DOHH2 (cell line): ENCODE data around the gene NPAS3.
"Not testable (repeated sequence)": the region's sequence is repeated elsewhere in the genome, so short reads cannot be mapped to it uniquely, and the experiment has no call there.

ENCODE experiments used
- H3F3A ChIP-seq: fragments of 200-600 bp; sonication (generic), shearing (Covaris generic); 2 replicates; pipeline ENCODE4 v1.6.0; 2016; ENCODE audit warnings: antibody characterized with exemption, mild to moderate bottlenecking; ENCODE audit not compliant: control insufficient read depth, insufficient read depth
- H3K27ac ChIP-seq: fragments of 200-600 bp; sonication (generic); 2 replicates; pipeline ENCODE4 v1.5.1; 2014; ENCODE audit warnings: low read depth, mild to moderate bottlenecking, low read length, moderate library complexity
- H3K27me3 ChIP-seq: fragments of 200-600 bp; sonication (generic); 2 replicates; pipeline ENCODE4 v1.6.1; 2014; ENCODE audit warnings: mild to moderate bottlenecking, low read length, mixed read lengths; ENCODE audit not compliant: control insufficient read depth
- H3K36me3 ChIP-seq: fragments of 200-600 bp; sonication (generic); 2 replicates; pipeline ENCODE4 v1.6.1; 2014; ENCODE audit warnings: mild to moderate bottlenecking, low read length, moderate library complexity, mixed read lengths; ENCODE audit not compliant: control insufficient read depth
- H3K4me1 ChIP-seq: fragments of 200-600 bp; sonication (generic); 2 replicates; pipeline ENCODE4 v1.6.1; 2014; ENCODE audit warnings: mild to moderate bottlenecking, low read length, mixed read lengths; ENCODE audit not compliant: control insufficient read depth
- H3K4me2 ChIP-seq: fragments of 200-600 bp; sonication (generic); 2 replicates; pipeline ENCODE4 v1.6.0; 2014; ENCODE audit warnings: mild to moderate bottlenecking, low read length, moderate library complexity
- H3K4me3 ChIP-seq: fragments of 200-600 bp; sonication (generic); 2 replicates; pipeline ENCODE4 v1.5.1; 2014; ENCODE audit warnings: mild to moderate bottlenecking, low read length, mixed read lengths
- H3K79me2 ChIP-seq: fragments of 200-600 bp; sonication (generic); 2 replicates; pipeline ENCODE4 v1.6.1; 2014; ENCODE audit warnings: mild to moderate bottlenecking, low read length, mixed read lengths; ENCODE audit not compliant: control insufficient read depth
- H3K9me2 ChIP-seq: fragments of 200-600 bp; sonication (generic); replicated peaks from 2 replicates; pipeline ENCODE4 v1.6.1; 2014; ENCODE audit warnings: mild to moderate bottlenecking, low read length, mixed read lengths; ENCODE audit not compliant: control insufficient read depth
- H3K9me3 ChIP-seq: fragments of 200-600 bp; sonication (generic); 2 replicates; pipeline ENCODE4 v1.6.1; 2014; ENCODE audit warnings: antibody characterized with exemption, low read length, mixed read lengths; ENCODE audit not compliant: control insufficient read depth, insufficient read depth
- H4K20me1 ChIP-seq: fragments of 200-600 bp; sonication (generic); 2 replicates; pipeline ENCODE4 v1.6.0; 2014; ENCODE audit warnings: low read depth, mild to moderate bottlenecking, antibody characterized with exemption, low read length, moderate library complexity; ENCODE audit not compliant: control insufficient read depth, insufficient read depth
- CTCF ChIP-seq: fragments of 200-600 bp; sonication (generic); IDR thresholded peaks from one replicate; pipeline ENCODE4 v1.5.1; 2014; ENCODE audit warnings: antibody characterized with exemption, mild to moderate bottlenecking, low read depth, low read length; ENCODE audit not compliant: poor library complexity, severe bottlenecking
- EZH2phosphoT487 ChIP-seq: fragments of 200-600 bp; sonication (generic); IDR thresholded peaks from 2 replicates; pipeline ENCODE4 v1.6.1; 2017; ENCODE audit warnings: borderline replicate concordance, mild to moderate bottlenecking, antibody characterized with exemption, low read length, moderate library complexity, mixed read lengths

NPAS3 gene

GRCh38 chr14:33070475-33070874 is 131.8 kb downstream of the NPAS3 start:
- Histone ChIP-seq H3K79me2 (no peaks in the 10 kb centered on the region), H3K9me2 (no peaks in the 10 kb centered on the region), H3K4me3 (no peak overlapping the region), H3K4me2 (no peak overlapping the region), H3K4me1 (no peaks in the 10 kb centered on the region), H3K9me3 (no peaks in the 10 kb centered on the region), H4K20me1 (no peaks in the 10 kb centered on the region), H3F3A (no peaks in the 10 kb centered on the region), H3K27ac (no peak overlapping the region), H3K27me3 (no peaks in the 10 kb centered on the region), H3K36me3 (no peaks in the 10 kb centered on the region)
- no peak for TF ChIP-seq CTCF
- TF ChIP-seq EZH2phosphoT487: no peak

DNA sequence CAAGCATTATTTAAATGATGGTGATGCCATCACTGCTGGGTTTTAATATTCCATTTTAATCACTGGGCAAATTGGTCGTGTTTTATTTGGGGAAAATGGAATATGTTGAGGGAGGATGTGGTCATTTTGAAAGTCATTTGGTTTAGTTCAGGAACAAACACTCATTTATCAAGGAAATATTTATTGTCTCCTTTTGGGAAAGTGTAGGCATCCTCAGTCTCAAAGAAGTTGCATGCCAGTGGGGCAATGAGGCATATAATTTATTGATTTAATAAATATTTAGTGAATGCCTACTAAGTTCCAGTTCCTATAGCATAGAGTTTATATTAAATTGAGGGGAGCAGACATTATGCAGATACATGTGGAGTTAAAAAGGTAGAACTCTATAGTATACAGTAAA is 134.3 kb downstream of the NPAS3 start:
- Histone ChIP-seq H3K36me3 (no peaks in the 10 kb centered on the region), H3K4me1 (no peaks in the 10 kb centered on the region), H3K9me3 (no peaks in the 10 kb centered on the region), H3K4me2 (no peak overlapping the region), H3K27me3 (no peaks in the 10 kb centered on the region), H3K4me3 (no peak overlapping the region), H3K79me2 (no peaks in the 10 kb centered on the region), H4K20me1 (no peaks in the 10 kb centered on the region), H3K27ac (no peak overlapping the region), H3F3A (no peaks in the 10 kb centered on the region), H3K9me2 (no peaks in the 10 kb centered on the region)
- no peak for TF ChIP-seq EZH2phosphoT487
- TF ChIP-seq CTCF: no peak

DNA sequence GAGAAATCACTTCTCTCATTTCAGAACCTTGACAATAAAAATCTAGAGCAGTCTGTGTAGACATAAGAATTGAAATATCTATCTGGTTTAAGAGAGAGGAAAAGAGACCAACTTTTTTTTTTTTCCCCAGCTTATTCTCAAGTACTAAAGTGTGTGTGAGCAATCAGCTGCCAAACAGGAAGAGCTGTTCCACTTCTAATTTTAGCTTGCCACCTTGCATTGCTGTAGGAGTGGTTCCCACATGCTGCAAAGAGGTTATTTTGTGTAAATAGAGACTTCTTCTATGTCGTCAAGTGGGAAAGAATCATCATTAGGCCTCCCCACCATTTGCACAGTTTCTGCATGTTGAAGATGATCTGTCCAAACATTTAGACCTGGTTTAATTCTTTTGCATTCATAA is 142.6 kb downstream of the NPAS3 start:
- Histone ChIP-seq H3K79me2 (no peaks in the 10 kb centered on the region), H3K27ac (no peak overlapping the region), H3F3A (no peaks in the 10 kb centered on the region), H4K20me1 (no peaks in the 10 kb centered on the region), H3K27me3 (no peaks in the 10 kb centered on the region), H3K9me2 (no peaks in the 10 kb centered on the region; the same call in 1 of the 2 replicates), H3K4me3 (no peak overlapping the region), H3K4me1 (no peaks in the 10 kb centered on the region), H3K9me3 (peaks cover 5% of the 10 kb centered on the region; the same call in 1 of the 2 replicates), H3K4me2 (no peak overlapping the region), H3K36me3 (no peaks in the 10 kb centered on the region)
- TF ChIP-seq EZH2phosphoT487 (no peak), CTCF (no peak)

DNA sequence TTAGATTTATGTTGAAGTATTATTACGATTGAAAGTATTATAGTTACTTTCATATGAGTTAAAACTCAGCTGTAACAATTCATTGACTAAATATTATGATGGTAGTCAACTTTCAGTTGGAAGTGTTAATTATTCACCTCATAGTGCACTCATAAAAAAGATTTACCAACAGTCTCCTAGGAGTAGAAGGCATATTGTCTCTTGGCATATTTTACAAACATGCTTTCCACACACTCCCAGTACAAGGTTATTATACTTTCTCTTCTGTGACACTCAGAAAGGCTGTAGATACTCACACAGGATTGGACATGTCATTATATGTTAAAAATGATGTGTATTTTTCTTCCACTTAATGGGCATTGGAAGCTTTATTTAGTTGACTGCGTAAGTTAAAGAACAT is 147.1 kb downstream of the NPAS3 start:
- no peaks in the 10 kb centered on the region for H3K36me3 ChIP-seq
- H3K4me3 ChIP-seq: no peak overlapping the region
- no peaks in the 10 kb centered on the region for H3K79me2 ChIP-seq
- no peak overlapping the region for H3K27ac ChIP-seq
- no peaks in the 10 kb centered on the region for H3F3A ChIP-seq
- peaks cover 5% of the 10 kb centered on the region; the same call in 1 of the 2 replicates for H3K9me3 ChIP-seq
- TF ChIP-seq EZH2phosphoT487: no peak
- no peak for TF ChIP-seq CTCF
- H3K4me2 ChIP-seq: no peak overlapping the region
- no peaks in the 10 kb centered on the region for H4K20me1 ChIP-seq
- H3K9me2 ChIP-seq: no peaks in the 10 kb centered on the region; the same call in 1 of the 2 replicates
- H3K4me1 ChIP-seq: no peaks in the 10 kb centered on the region
- H3K27me3 ChIP-seq: no peaks in the 10 kb centered on the region

GRCh38 chr14:33088274-33088673 is 149.6 kb downstream of the NPAS3 start:
- not testable (repeated sequence) for H3K9me2 ChIP-seq, H3K9me3 ChIP-seq

More at GRCh38 chr14:33088274-33088673, 149.6 kb downstream of the NPAS3 start:
- not testable (repeated sequence) for H3K4me3 ChIP-seq, H3K4me2 ChIP-seq, H3F3A ChIP-seq, H3K4me1 ChIP-seq, H3K27me3 ChIP-seq, H3K36me3 ChIP-seq, H3K27ac ChIP-seq, H4K20me1 ChIP-seq, H3K79me2 ChIP-seq
